Neural progenitor cell (in vitro differentiated cells): ENCODE data around the gene AKAP3. TPM values are rescaled to one million over a fixed set of nuclear protein-coding genes. Genes with fewer than 3 reads are reported as not detected.

Source experiments
- DNase-seq: peaks from one replicate; pipeline ENCODE4 v3.0.0-alpha.2; 2016; ENCODE audit warnings: low spot score
- H2AFZ ChIP-seq: fragments of 200-600 bp; sonication (generic); replicated peaks from 2 replicates; pipeline ENCODE4 v1.6.1; 2016; ENCODE audit warnings: antibody characterized with exemption
- H3F3A ChIP-seq: fragments of 200-600 bp; sonication (generic); 2 replicates; pipeline ENCODE4 v1.6.1; 2016; ENCODE audit warnings: antibody characterized with exemption, low read depth
- H3K27ac ChIP-seq: fragments of 200-600 bp; sonication (generic); 2 replicates; pipeline ENCODE4 v1.5.1; 2016; ENCODE audit warnings: mild to moderate bottlenecking
- H3K27me3 ChIP-seq: fragments of 200-600 bp; sonication (generic); 2 replicates; pipeline ENCODE4 v1.6.1; 2016; ENCODE audit warnings: mild to moderate bottlenecking, moderate library complexity
- H3K36me3 ChIP-seq: fragments of 200-600 bp; sonication (generic); 2 replicates; pipeline ENCODE4 v1.5.1; 2016
- H3K4me1 ChIP-seq: fragments of 200-600 bp; sonication (generic); 2 replicates; pipeline ENCODE4 v1.6.1; 2016; ENCODE audit warnings: mixed run types
- H3K4me2 ChIP-seq: fragments of 200-600 bp; sonication (generic); 2 replicates; pipeline ENCODE4 v1.6.1; 2016
- H3K4me3 ChIP-seq: fragments of 200-600 bp; sonication (generic); 2 replicates; pipeline ENCODE4 v1.5.1; 2016
- H3K79me2 ChIP-seq: fragments of 200-600 bp; sonication (generic); 2 replicates; pipeline ENCODE4 v1.6.1; 2016; ENCODE audit warnings: low read depth
- H3K9ac ChIP-seq: fragments of 200-600 bp; sonication (generic); 2 replicates; pipeline ENCODE4 v1.6.1; 2016
- H3K9me3 ChIP-seq: fragments of 200-600 bp; sonication (generic); 2 replicates; pipeline ENCODE4 v1.5.1; 2016; ENCODE audit warnings: low read depth
- H4K20me1 ChIP-seq: fragments of 200-600 bp; sonication (generic); 2 replicates; pipeline ENCODE4 v1.6.1; 2016; ENCODE audit warnings: low read depth
- H3K27ac Mint-ChIP-seq: 3 replicates; pipeline ENCODE4 v1.8.0; 2021; ENCODE audit warnings: mixed read lengths
- H3K27me3 Mint-ChIP-seq: 2 replicates; pipeline ENCODE4 v1.8.0; 2022; ENCODE audit warnings: low read depth, mild to moderate bottlenecking, inconsistent platforms, moderate library complexity, mixed read lengths; ENCODE audit not compliant: insufficient read depth
- H3K36me3 Mint-ChIP-seq: 3 replicates; pipeline ENCODE4 v1.8.0; 2021; ENCODE audit warnings: mixed read lengths
- H3K4me1 Mint-ChIP-seq: 3 replicates; pipeline ENCODE4 v1.8.0; 2021; ENCODE audit warnings: mixed read lengths
- H3K4me3 Mint-ChIP-seq: 3 replicates; pipeline ENCODE4 v1.8.0; 2021; ENCODE audit warnings: mild to moderate bottlenecking, moderate library complexity, mixed read lengths
- H3K9me3 Mint-ChIP-seq: 3 replicates; pipeline ENCODE4 v1.8.0; 2020; ENCODE audit warnings: mixed read lengths
- CTCF ChIP-seq: fragments of 200-600 bp; sonication (generic); IDR thresholded peaks from 2 replicates; pipeline ENCODE4 v1.5.1; 2017; ENCODE audit warnings: antibody characterized with exemption, mild to moderate bottlenecking
- EZH2 ChIP-seq: fragments of 200-600 bp; sonication (generic); IDR thresholded peaks from 2 replicates; pipeline ENCODE4 v1.6.1; 2017; ENCODE audit warnings: antibody characterized with exemption, mild to moderate bottlenecking, moderate library complexity
- EZH2phosphoT487 ChIP-seq: fragments of 200-600 bp; sonication (generic); IDR thresholded peaks from 2 replicates; pipeline ENCODE4 v1.6.1; 2017; ENCODE audit warnings: antibody characterized with exemption
- total RNA-seq: library from RNA; depleted of rRNA; stranded (reverse); fragments of >200 nt; gene quantifications from 2 replicates; pipeline ENCODE4 v1.2.3, GENCODE V29; 2015; ENCODE audit warnings: low replicate concordance

The AKAP3 gene
- total RNA-seq, 1 donor from 2014 or later, result 3.0 TPM

GRCh38 chr12:4681732-4682131 is 32.9 kb upstream of the AKAP3 start:
- Histone ChIP-seq H3K4me2 (no peak overlapping the region), H3K9me3 (no peaks in the 10 kb centered on the region), H3K36me3 (peaks cover 11% of the 10 kb centered on the region), H2AFZ (no peak overlapping the region), H3K27ac (no peak overlapping the region), H4K20me1 (no peaks in the 10 kb centered on the region), H3K4me3 (no peak overlapping the region), H3K79me2 (no peaks in the 10 kb centered on the region), H3K9ac (no peak overlapping the region), H3K4me1 (no peaks in the 10 kb centered on the region), H3F3A (no peaks in the 10 kb centered on the region), H3K27me3 (no peaks in the 10 kb centered on the region)
- H3K27ac Mint-ChIP-seq, result no peak overlapping the region
- H3K9me3 Mint-ChIP-seq, result no peaks in the 10 kb centered on the region
- no peaks in the 10 kb centered on the region for H3K4me1 Mint-ChIP-seq
- TF ChIP-seq EZH2, result no peak
- no peak for TF ChIP-seq EZH2phosphoT487
- TF ChIP-seq CTCF, result no peak
- no peaks in the 10 kb centered on the region for H3K27me3 Mint-ChIP-seq
- DNase-seq, result no peak
- H3K36me3 Mint-ChIP-seq, result peaks cover 8% of the 10 kb centered on the region
- no peak overlapping the region for H3K4me3 Mint-ChIP-seq

- no peaks in the 10 kb centered on the region for H3K4me1 ChIP-seq
- H3K79me2 ChIP-seq, result no peaks in the 10 kb centered on the region
- no peak for DNase-seq
- no peak overlapping the region for H3K4me3 ChIP-seq
- H2AFZ ChIP-seq, result no peak overlapping the region
- Mint-ChIP-seq H3K4me1 (no peaks in the 10 kb centered on the region), H3K36me3 (peaks cover 4% of the 10 kb centered on the region), H3K9me3 (peaks cover 9% of the 10 kb centered on the region), H3K27ac (no peak overlapping the region), H3K27me3 (no peaks in the 10 kb centered on the region), H3K4me3 (no peak overlapping the region)
- H3K36me3 ChIP-seq, result peaks cover 11% of the 10 kb centered on the region
- no peak overlapping the region for H3K4me2 ChIP-seq
- no peaks in the 10 kb centered on the region for H3K27me3 ChIP-seq
- H3F3A ChIP-seq, result no peaks in the 10 kb centered on the region
- TF ChIP-seq EZH2phosphoT487 (no peak), EZH2 (no peak), CTCF (no peak)
- H4K20me1 ChIP-seq, result no peaks in the 10 kb centered on the region
- no peaks in the 10 kb centered on the region for H3K9me3 ChIP-seq
- H3K27ac ChIP-seq, result no peak overlapping the region
- H3K9ac ChIP-seq, result no peak overlapping the region
These were observed 30.9 kb upstream of the AKAP3 start for GRCh38 chr12:4679711-4680110.

- H3F3A ChIP-seq, result no peaks in the 10 kb centered on the region
- H3K4me1 Mint-ChIP-seq, result no peaks in the 10 kb centered on the region
- H3K79me2 ChIP-seq, result no peaks in the 10 kb centered on the region
- no peaks in the 10 kb centered on the region for H3K9me3 Mint-ChIP-seq
- no peak for DNase-seq
- H4K20me1 ChIP-seq, result no peaks in the 10 kb centered on the region
- H3K36me3 ChIP-seq, result peaks cover 24% of the 10 kb centered on the region
- H2AFZ ChIP-seq, result no peak overlapping the region
- no peak overlapping the region for H3K4me3 ChIP-seq
- no peaks in the 10 kb centered on the region for H3K27me3 ChIP-seq
- H3K27me3 Mint-ChIP-seq, result no peaks in the 10 kb centered on the region
- no peaks in the 10 kb centered on the region for H3K9me3 ChIP-seq
- H3K36me3 Mint-ChIP-seq, result peaks cover 43% of the 10 kb centered on the region
- TF ChIP-seq CTCF (no peak), EZH2 (no peak), EZH2phosphoT487 (no peak)
- H3K9ac ChIP-seq, result no peak overlapping the region
- H3K4me3 Mint-ChIP-seq, result no peak overlapping the region
- H3K4me2 ChIP-seq, result no peak overlapping the region
- no peak overlapping the region for H3K27ac ChIP-seq
- no peak overlapping the region for H3K27ac Mint-ChIP-seq
- H3K4me1 ChIP-seq, result no peaks in the 10 kb centered on the region
These were observed 16.4 kb upstream of the AKAP3 start for GRCh38 chr12:4665236-4665635.
